ENCODE measurements around the gene METTL15.

DNA sequence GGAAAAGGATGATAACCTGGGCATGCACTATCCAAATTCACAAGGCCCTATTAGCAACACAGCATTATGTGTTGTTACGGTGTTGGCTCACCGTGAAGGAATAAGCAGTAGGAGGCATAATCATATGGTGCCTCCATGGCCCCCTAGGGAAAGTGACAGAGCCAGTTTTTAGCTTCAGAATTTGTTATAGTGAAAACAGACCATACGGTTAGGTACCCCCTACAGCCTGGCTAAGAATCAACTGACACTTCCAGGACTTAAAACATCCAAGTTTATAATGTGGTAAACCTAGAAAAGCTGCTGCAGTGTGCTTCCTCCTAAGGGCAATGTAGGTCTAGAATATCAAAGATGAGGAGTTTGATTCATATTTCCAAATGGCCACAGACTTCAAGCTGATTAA, 30.7 kb upstream of the METTL15 start:
- TF ChIP-seq, protein P1, sequence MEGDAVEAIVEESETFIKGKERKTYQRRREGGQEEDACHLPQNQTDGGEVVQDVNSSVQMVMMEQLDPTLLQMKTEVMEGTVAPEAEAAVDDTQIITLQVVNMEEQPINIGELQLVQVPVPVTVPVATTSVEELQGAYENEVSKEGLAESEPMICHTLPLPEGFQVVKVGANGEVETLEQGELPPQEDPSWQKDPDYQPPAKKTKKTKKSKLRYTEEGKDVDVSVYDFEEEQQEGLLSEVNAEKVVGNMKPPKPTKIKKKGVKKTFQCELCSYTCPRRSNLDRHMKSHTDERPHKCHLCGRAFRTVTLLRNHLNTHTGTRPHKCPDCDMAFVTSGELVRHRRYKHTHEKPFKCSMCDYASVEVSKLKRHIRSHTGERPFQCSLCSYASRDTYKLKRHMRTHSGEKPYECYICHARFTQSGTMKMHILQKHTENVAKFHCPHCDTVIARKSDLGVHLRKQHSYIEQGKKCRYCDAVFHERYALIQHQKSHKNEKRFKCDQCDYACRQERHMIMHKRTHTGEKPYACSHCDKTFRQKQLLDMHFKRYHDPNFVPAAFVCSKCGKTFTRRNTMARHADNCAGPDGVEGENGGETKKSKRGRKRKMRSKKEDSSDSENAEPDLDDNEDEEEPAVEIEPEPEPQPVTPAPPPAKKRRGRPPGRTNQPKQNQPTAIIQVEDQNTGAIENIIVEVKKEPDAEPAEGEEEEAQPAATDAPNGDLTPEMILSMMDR (conservative IDR thresholded peaks at IDR 0.05; ENCODE audit: low read depth, low read length), result no peak
- no peak for TF ChIP-seq EZH2 (IDR thresholded peaks at IDR 0.05; ENCODE audit: low read length, unreplicated experiment)
